ENCODE results near the gene UGT1A6.

UGT1A6 gene

DNA sequence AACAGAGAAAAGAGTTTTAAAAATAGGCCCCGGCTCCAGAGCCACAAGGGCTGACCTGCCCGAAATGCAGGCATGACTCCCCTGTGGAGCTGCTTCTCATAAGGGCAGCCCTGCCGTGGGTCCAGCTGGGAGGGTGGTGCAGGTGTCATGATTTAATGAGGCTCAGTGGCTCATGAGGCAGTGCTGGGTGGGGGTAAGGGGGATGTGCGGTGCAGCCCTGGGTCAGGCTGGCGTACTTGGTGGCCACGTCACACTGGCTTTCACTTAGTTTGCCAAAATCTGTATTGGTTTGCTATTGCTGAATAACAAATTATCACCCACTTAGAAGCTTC lies 128.1 kb downstream of the UGT1A6 start:
- Mint-ChIP-seq H3K4me3 (no peak overlapping the region), H3K36me3 (ENCODE audit: low read depth) (no peaks in the 10 kb centered on the region), H3K27ac (no peak overlapping the region), H3K27me3 (ENCODE audit: low read depth) (peaks cover 3% of the 10 kb centered on the region), H3K9me3 (peaks cover 2% of the 10 kb centered on the region), H3K4me1 (no peaks in the 10 kb centered on the region)
- TF ChIP-seq, protein P1, sequence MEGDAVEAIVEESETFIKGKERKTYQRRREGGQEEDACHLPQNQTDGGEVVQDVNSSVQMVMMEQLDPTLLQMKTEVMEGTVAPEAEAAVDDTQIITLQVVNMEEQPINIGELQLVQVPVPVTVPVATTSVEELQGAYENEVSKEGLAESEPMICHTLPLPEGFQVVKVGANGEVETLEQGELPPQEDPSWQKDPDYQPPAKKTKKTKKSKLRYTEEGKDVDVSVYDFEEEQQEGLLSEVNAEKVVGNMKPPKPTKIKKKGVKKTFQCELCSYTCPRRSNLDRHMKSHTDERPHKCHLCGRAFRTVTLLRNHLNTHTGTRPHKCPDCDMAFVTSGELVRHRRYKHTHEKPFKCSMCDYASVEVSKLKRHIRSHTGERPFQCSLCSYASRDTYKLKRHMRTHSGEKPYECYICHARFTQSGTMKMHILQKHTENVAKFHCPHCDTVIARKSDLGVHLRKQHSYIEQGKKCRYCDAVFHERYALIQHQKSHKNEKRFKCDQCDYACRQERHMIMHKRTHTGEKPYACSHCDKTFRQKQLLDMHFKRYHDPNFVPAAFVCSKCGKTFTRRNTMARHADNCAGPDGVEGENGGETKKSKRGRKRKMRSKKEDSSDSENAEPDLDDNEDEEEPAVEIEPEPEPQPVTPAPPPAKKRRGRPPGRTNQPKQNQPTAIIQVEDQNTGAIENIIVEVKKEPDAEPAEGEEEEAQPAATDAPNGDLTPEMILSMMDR (IDR thresholded peaks at IDR 0.05; ENCODE audit: unreplicated experiment in 3 of 3): no peak

DNA sequence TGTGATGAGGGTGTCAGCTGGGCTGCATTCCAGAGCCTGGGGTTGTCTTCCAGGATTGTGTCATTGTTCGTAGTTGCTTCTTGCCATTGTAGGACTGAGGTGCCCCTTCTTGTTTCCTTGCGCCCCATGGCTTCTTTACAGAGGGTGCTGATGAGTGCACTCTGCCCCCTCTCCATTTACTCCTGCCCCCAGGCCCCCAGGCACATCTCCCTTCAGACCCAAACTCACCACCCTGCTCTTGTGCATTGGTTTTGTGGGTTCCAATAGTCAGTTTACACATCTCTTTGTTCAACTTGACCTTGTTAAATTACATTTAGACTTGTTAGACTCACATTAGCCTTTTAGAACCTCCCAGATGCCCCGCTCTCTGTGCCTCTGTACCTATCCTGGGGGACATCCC lies 128.5 kb downstream of the UGT1A6 start:
- TF ChIP-seq, protein P1 (IDR thresholded peaks at IDR 0.05; ENCODE audit: unreplicated experiment in 3 of 3): no peak
- Mint-ChIP-seq H3K4me1 (no peaks in the 10 kb centered on the region), H3K27me3 (ENCODE audit: low read depth) (peaks cover 3% of the 10 kb centered on the region), H3K27ac (no peak overlapping the region), H3K4me3 (no peak overlapping the region), H3K36me3 (ENCODE audit: low read depth) (no peaks in the 10 kb centered on the region), H3K9me3 (peaks cover 2% of the 10 kb centered on the region)

DNA sequence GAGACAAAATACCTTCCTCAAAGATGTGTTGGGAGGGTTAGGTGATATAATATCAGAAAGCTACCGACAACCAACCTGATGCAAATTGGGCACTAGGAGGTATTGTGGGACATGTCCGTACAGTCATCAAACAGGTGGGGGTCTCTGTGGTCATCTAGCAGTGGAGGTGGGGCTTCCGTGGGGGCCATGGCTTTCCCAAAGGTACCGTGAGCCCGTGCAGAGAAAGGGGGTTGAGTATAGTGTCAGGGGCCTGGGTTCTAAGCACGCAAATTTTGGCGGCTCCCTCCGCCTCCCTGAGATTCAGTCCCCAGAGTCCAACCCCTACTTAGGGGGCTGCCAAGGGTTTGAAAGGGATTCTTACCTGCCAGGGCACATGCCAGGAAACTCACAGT lies 129.0 kb downstream of the UGT1A6 start:
- Mint-ChIP-seq H3K36me3 (ENCODE audit: low read depth) (no peaks in the 10 kb centered on the region), H3K4me3 (no peak overlapping the region), H3K27me3 (ENCODE audit: low read depth) (no peaks in the 10 kb centered on the region), H3K27ac (no peak overlapping the region), H3K4me1 (no peaks in the 10 kb centered on the region), H3K9me3 (peaks cover 2% of the 10 kb centered on the region)
- TF ChIP-seq, protein P1 (IDR thresholded peaks at IDR 0.05; ENCODE audit: unreplicated experiment in 3 of 3): no peak

DNA sequence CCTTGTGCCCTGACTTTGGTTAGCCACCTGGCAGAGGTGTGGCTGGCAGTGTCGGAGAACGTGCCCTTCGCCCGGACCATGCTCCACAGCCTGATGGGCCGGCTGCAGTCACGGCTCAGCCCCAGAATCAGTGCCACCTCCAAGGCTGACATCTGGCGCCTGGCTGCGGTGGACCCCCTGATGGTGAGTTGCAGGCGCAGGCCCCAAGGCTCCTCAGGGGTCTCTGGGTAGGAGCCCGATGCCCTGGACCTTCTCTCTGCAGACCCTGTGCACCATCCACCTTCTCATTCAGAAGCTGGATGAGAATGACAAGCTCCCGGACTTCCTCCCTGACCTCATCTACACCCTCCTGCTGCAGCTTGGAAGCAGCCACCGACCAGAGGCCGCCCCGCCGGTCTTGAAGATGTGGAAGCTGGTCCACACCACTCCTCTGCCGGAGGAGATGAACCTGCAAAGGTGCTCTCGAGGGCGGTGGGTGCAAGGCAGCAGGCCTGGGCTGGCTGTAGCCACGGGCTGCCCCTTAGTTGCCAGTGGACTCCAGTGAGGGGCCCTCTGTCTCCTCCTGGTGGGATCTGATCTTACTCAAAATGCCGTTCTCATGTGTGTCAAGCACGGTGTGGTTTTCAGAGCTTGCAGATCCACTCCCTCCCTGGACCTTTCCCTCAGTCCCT lies 129.5 kb downstream of the UGT1A6 start:
- H3K27ac Mint-ChIP-seq: no peak overlapping the region
- no peaks in the 10 kb centered on the region for H3K36me3 Mint-ChIP-seq (ENCODE audit: low read depth)
- H3K4me1 Mint-ChIP-seq: no peaks in the 10 kb centered on the region
- TF ChIP-seq, protein P1 (IDR thresholded peaks at IDR 0.05; ENCODE audit: unreplicated experiment in 3 of 3): no peak
- peaks cover 2% of the 10 kb centered on the region for H3K9me3 Mint-ChIP-seq
- H3K4me3 Mint-ChIP-seq: no peak overlapping the region
- no peaks in the 10 kb centered on the region for H3K27me3 Mint-ChIP-seq (ENCODE audit: low read depth)
